GM10847 (cell line): ENCODE measurements around the gene BAHCC1.

Experiments used
- POLR2A ChIP-seq: IDR thresholded peaks from 2 replicates; pipeline ENCODE4 v1.6.1; 2011; ENCODE audit not compliant: insufficient read length; ENCODE audit errors: extremely low read depth

Gene BAHCC1

GRCh38 chr17:81498953-81499600 is 103.8 kb downstream of the BAHCC1 start:
- no peak for TF ChIP-seq POLR2A

DNA sequence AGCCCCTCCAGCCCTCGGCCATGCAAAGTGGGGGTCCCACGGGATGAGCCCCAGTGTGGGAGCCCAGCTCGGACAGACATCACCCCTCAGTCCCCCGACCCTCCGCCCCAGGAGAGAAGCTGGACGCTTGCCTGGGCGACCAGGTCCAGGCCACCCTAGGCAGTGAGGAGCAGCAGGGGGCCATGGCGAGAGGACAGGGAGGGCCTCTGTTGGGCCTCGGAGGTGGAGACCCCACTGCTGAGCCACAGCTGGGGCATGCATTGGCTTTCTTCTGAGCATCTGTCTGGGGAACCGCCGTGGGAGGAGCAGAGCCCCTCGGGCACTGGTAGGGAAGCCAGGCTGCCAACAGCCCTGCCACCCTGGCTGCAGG is 104.3 kb downstream of the BAHCC1 start:
- no peak for TF ChIP-seq POLR2A

DNA sequence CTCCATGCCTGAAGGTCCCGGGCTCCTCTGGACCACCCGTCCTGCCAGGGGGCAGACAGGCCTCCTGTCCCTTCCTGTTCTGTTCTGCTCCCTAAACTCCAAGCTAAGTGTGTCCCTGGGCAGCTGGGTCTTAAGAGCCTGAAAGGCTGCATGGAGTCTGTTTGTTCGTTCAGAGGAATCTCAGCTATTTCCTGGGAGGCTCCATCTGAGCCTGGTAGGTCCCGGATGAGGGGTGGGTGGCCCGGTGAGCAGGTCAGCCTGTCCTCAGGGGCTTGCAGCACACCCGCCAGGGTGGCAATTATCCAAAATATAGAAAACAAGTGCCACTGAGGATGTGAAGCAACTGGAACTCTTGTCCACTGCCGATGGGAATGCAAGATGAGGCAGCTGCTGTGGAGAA is 104.8 kb downstream of the BAHCC1 start:
- no peak for TF ChIP-seq POLR2A

- no peak for TF ChIP-seq POLR2A
Measured at GRCh38 chr17:81502471-81503017, 107.3 kb downstream of the BAHCC1 start.

DNA sequence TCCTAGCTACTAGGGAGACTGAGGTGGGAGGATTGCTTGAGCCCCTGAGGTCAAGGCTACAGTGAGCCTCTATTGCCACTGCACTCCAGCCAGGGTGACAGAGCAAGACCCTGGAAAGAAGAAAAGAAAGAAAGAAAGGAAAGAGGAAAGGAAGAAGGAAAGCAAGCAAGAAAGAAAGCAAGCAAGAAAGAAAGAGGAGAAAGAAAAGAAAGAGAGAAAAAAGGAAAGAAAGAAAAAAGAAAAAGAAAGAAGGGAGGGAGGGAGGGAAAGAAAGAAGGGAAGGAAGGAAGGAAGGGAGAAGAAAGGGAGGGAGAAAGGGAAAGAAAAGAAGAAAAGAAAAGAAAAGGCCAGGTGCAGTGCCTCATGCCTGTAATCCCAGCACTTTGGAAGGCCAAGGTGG is 108.4 kb downstream of the BAHCC1 start:
- TF ChIP-seq POLR2A: no peak

GRCh38 chr17:81508639-81509206 is 113.5 kb downstream of the BAHCC1 start:
- peak; percentile 24 for TF ChIP-seq POLR2A

DNA sequence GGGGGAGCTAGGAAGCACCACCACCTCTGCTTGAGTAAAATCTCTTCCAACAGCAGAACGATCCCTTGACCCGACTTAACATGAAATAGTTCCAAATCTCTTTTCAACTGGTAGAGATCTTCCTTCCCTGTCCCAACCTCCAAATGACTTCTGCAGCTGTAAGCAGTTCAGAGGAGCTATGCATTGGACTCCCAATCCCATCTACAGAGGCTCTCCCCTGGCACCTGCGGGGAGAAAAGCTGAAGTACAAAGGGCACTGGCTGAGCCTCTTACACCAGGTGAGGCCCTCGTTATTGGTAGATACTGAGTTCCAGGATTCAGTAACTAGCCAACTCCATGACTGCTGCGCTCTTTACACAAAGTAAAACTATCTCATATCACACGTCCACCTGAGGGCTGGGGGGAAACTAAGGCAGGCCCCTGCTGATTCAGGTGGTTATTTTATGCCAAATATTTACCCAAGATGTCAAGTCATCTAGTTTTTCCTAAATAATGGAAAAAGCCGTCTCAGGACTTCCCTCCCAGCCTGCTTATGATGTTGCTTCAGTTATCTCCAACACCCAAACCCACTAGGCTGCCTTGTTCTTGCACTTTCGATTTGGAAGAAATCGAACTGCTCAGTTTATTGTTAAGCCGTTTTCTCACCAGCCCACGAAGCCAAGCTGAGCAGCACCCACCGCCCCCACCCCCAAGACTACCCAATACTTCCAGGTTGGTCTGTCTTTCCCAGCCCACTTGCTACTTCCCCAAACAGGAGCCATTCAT is 114.1 kb downstream of the BAHCC1 start:
- no peak for TF ChIP-seq POLR2A

DNA sequence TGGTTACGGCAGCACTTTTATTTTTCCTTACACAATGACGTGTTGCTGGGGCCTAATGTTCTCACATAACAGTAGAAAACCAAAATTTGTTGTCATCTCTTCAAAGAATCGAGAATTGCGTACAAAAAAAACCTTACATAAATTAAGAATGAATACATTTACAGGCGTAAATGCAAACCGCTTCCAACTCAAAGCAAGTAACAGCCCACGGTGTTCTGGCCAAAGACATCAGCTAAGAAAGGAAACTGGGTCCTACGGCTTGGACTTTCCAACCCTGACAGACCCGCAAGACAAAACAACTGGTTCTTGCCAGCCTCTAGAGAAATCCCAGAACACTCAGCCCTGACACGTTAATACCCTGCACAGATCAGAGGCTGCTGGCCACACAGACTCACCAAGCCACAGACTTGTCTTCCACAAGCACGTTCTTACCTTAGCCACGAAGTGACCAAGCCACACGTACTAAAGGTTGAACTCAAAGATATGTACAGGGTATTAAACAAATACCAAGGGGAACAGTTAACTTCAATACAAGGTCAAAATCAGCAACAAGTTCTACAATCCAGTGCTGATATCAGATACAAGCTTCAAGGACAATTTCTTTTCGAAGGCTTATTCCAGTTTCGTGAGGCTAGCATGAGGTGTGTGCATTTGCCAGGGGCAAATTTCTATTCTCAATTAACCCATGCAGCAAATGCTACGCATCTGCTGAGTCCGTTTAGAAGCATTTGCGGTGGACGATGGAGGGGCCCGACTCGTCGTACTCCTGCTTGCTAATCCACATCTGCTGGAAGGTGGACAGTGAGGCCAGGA is 114.9 kb downstream of the BAHCC1 start:
- TF ChIP-seq POLR2A: no peak

- no peak for TF ChIP-seq POLR2A
Measured at GRCh38 chr17:81510785-81511553, 115.7 kb downstream of the BAHCC1 start.

DNA sequence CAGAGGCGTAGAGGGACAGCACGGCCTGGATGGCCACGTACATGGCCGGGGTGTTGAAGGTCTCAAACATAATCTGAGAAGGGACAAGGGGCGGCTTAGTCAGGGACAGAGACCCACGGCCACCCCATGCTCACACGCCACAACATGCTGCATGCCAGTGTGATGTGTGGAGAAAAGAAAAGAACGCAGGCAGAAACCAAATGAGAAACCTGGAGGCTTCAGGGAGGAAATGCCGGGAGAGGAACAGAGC is 116.2 kb downstream of the BAHCC1 start:
- no peak for TF ChIP-seq POLR2A

GRCh38 chr17:81511804-81512561 is 116.7 kb downstream of the BAHCC1 start:
- peak; percentile 25 for TF ChIP-seq POLR2A

GRCh38 chr17:81512562-81513371 is 117.5 kb downstream of the BAHCC1 start, which contains the start of gene ACTG1:
ACTG1 (minus strand) TSS chr17:81512799; CDS start chr17:81512354, 445 bp downstream.
- TF ChIP-seq POLR2A: peak; percentile 99

DNA sequence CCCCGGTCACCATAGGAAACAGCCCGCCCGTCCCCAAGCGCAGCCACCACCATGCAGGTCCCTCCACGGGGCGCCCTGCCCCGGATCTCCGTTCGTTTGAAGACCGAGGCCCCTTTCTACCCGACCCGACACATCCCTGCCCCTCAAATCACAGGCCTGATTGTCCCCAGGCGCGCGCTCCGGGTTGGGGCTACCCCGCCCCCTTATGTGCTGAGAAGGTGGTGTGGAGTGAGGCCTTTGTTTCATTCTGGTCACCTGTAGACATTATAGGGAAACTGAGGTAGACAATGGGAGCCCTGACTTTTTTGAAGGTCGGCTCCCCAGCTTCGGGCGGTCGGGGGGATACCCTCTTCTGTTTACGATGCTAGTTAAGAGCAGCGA is 118.1 kb downstream of the BAHCC1 start:
- no peak for TF ChIP-seq POLR2A
